A549 (cell line): ENCODE results near the gene ATP5MC3. TPM values are rescaled to one million over a fixed set of nuclear protein-coding genes. Genes with fewer than 3 reads are reported as not detected.

Experiments used
- ATAC-seq, 2 experiments: fragments of 200-7000 bp in 1 of 2; fragments of >200 bp in 1 of 2; cut with Nextera tagmentation in 1 of 2; cut with Tn5 transposase in 1 of 2; 3 replicates each; pipeline versions ENCODE4 v1.8.0 to v1.9.1; 2018 to 2020; ENCODE audit warnings: mild to moderate bottlenecking in 1 of 2, moderate library complexity in 1 of 2
- CTCF ChIA-PET: fragments of 300-600 bp; sonication (Branson Sonifier 250); formaldehyde crosslinking; extraction: SDS; loops from one replicate; lab custom pipeline; 2021; ENCODE audit warnings: antibody characterized with exemption, inconsistent platforms; lab: Yijun Ruan, JAX
- POLR2A ChIA-PET: fragments of 350-600 bp; formaldehyde crosslinking; extraction: SDS; loops from one replicate; lab custom pipeline; 2021; ENCODE audit warnings: antibody characterized with exemption, inconsistent platforms; lab: Yijun Ruan, JAX
- DNase-seq, 2 experiments: peaks; one replicate each; pipeline versions ENCODE4 v3.0.0 to v3.0.0-alpha.2; 2011 to 2016; ENCODE audit warnings: low read depth in 1 of 2, low spot score in 1 of 2
- FAIRE-seq: peaks from 2 replicates; lab custom pipeline; 2011; peaks lifted over from hg19 to GRCh38; lab: Jason Lieb, UNC
- H3K27ac ChIP-seq, 2 experiments: fragments of >200 bp; sonication (Bioruptor Twin); formaldehyde crosslinking; 3 replicates each; pipeline ENCODE4 v1.5.1; 2016 to 2017
- H3K4me1 ChIP-seq: fragments of >200 bp; sonication (Bioruptor Twin); formaldehyde crosslinking; 3 replicates; pipeline ENCODE4 v1.6.1; 2016
- H3K4me2 ChIP-seq: fragments of >200 bp; sonication (Bioruptor Twin); formaldehyde crosslinking; 3 replicates; pipeline ENCODE4 v1.6.1; 2016
- H3K4me3 ChIP-seq: fragments of >200 bp; sonication (Bioruptor Twin); formaldehyde crosslinking; 3 replicates; pipeline ENCODE4 v1.5.1; 2016
- H3K9me3 ChIP-seq: fragments of >200 bp; sonication (Bioruptor Twin); formaldehyde crosslinking; 3 replicates; pipeline ENCODE4 v1.6.1; 2016
- CHD2 ChIP-seq: fragments of 150-350 bp; IDR thresholded peaks from 2 replicates; pipeline ENCODE4 v1.6.1; 2014; ENCODE audit warnings: low read length; ENCODE audit not compliant: partially characterized antibody
- FOSL2 ChIP-seq, 2 experiments: fragments of 450-650 bp in 1 of 2; fragments of >200 bp in 1 of 2; sonication (Bioruptor Twin) in 1 of 2; formaldehyde crosslinking; IDR thresholded peaks; 2 replicates each; pipeline versions ENCODE4 v1.5.0 to v1.6.1; 2016 to 2020; ENCODE audit warnings: mild to moderate bottlenecking in 1 of 2, moderate library complexity in 1 of 2
- GATA3 ChIP-seq: IDR thresholded peaks from 2 replicates; pipeline ENCODE4 v1.6.1; 2012; ENCODE audit warnings: borderline replicate concordance
- HEYL ChIP-seq: fragments of 250-450 bp; sonication (Bioruptor Pico); IDR thresholded peaks from 2 replicates; pipeline ENCODE4 v1.8.0; 2021; ENCODE audit warnings: mild to moderate bottlenecking, moderate library complexity
- NPAS2 ChIP-seq: fragments of 250-450 bp; sonication (Bioruptor Pico); IDR thresholded peaks from 2 replicates; pipeline ENCODE4 v1.8.0; 2022; ENCODE audit warnings: mild to moderate bottlenecking, moderate library complexity, borderline replicate concordance
- POLR2A ChIP-seq: IDR thresholded peaks from 2 replicates; pipeline ENCODE4 v1.6.1; 2012; ENCODE audit warnings: mild to moderate bottlenecking, low read length
- POLR2AphosphoS2 ChIP-seq: conservative IDR thresholded peaks from 2 replicates; pipeline ENCODE4 v1.6.1; 2012; ENCODE audit warnings: low read length, improper control_type of control experiment, inconsistent platforms
- ZC3H11A ChIP-seq: fragments of 450-650 bp; IDR thresholded peaks from 2 replicates; pipeline ENCODE4 v1.6.1; 2014; ENCODE audit warnings: antibody characterized with exemption, mild to moderate bottlenecking
- ZSCAN20 ChIP-seq: fragments of 250-450 bp; sonication (Bioruptor Pico); IDR thresholded peaks from 2 replicates; pipeline ENCODE4 v1.8.0; 2022; ENCODE audit warnings: mild to moderate bottlenecking, moderate library complexity
- WGBS: methylation state at CpG from one replicate; pipeline ENCODE4 v1.1.6; 2017; ENCODE audit errors: missing lambda C conversion rate; 5-methylcytosine and 5-hydroxymethylcytosine counted together
- polyA plus RNA-seq, 4 experiments: library from polyadenylated mRNA; depleted of rRNA in 3 of 4; stranded (reverse); fragments of >200 nt; fragmentation: RNase III in 1 of 4; extraction: RNeasy Plus Mini Kit Qiagen cat#74134 plus additional on column Dnase treatment in 1 of 4; gene quantifications; 2 replicates in 3 of 4; 3 replicates in 1 of 4; pipeline ENCODE4 v1.2.3, GENCODE V29; 2011 to 2017
- small RNA-seq, 6 experiments: library from RNA; depleted of rRNA; stranded (forward); fragments of <200 nt; gene quantifications; one replicate each; pipeline ENCODE3, GENCODE V24; 2012
- TF ChIP-seq, protein P1 (sequence below): IDR thresholded peaks from 2 replicates; pipeline ENCODE4 v1.6.1; 2012
- TF ChIP-seq, protein P2 (sequence below): IDR thresholded peaks from 2 replicates; pipeline ENCODE4 v1.6.1; 2012; ENCODE audit warnings: low read depth, borderline replicate concordance
- TF ChIP-seq, protein P3 (sequence below): fragments of 250-450 bp; sonication (Bioruptor Pico); IDR thresholded peaks from 2 replicates; pipeline ENCODE4 v1.5.0; 2021; ENCODE audit warnings: mild to moderate bottlenecking, moderate library complexity, borderline replicate concordance

Gene ATP5MC3
- polyA plus RNA-seq, 2 of the 4 experiments (the other 2 are of a cell fraction): 437 to 642 TPM

GRCh38 chr2:175131252-175131651, 50.3 kb downstream of the ATP5MC3 start:
- WGBS: 72% methylated on average over 2 of the region's 2 CpGs
- ATAC-seq (no peak), DNase-seq (no peak), FAIRE-seq (no peak)
- CTCF ChIA-PET: no interaction called here
- Histone ChIP-seq H3K4me3 (no peak overlapping the region), H3K4me2 (no peak overlapping the region), H3K27ac (no peak overlapping the region)
- no peak for TF ChIP-seq ZC3H11A
- TF ChIP-seq, all 56 proteins: peak for 0
- POLR2A ChIA-PET: no interaction called here
- H3K9me3 ChIP-seq: no peaks in the 10 kb centered on the region
- H3K4me1 ChIP-seq: no peaks in the 10 kb centered on the region

DNA sequence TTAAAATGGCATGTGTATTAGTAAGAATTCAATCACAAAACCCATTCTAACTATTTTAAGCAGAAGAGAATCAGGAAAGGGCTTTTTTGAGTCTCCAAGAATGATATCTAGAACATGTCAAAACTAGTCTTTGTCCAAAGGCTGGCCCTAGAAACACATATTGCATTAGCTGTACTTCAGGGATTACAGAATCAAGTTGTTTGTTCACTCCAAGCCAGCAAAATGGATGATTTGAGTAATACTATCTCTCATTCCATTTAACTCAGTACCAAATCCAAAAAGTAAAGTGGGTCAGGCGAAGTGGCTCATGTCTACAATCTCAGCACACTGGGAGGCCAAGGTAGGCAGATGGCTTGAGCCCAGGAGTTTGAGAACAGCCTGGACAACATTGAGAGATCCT, 54.8 kb downstream of the ATP5MC3 start:
- WGBS: 100% methylated on average over 1 of the region's 1 CpG
- Histone ChIP-seq H3K9me3 (no peaks in the 10 kb centered on the region), H3K4me3 (no peak overlapping the region), H3K4me2 (no peak overlapping the region), H3K27ac (no peak overlapping the region), H3K4me1 (no peaks in the 10 kb centered on the region)
- ChIA-PET POLR2A (no interaction called here), CTCF (interaction anchor here (0.8 to 1.0 kb wide), 2 partner anchors 8 to 20 kb away, joined by 4 read pairs; no protein-coding TSS in a partner anchor)
- no peak for FAIRE-seq
- no peak for TF ChIP-seq ZSCAN20 (CRISPR knock-in tag)
- TF ChIP-seq, protein P1, sequence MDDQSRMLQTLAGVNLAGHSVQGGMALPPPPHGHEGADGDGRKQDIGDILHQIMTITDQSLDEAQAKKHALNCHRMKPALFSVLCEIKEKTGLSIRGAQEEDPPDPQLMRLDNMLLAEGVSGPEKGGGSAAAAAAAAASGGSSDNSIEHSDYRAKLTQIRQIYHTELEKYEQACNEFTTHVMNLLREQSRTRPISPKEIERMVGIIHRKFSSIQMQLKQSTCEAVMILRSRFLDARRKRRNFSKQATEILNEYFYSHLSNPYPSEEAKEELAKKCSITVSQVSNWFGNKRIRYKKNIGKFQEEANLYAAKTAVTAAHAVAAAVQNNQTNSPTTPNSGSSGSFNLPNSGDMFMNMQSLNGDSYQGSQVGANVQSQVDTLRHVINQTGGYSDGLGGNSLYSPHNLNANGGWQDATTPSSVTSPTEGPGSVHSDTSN: no peak
- no peak for TF ChIP-seq POLR2A
- no peak for TF ChIP-seq ZC3H11A
- TF ChIP-seq FOSL2 (IDR thresholded peaks at IDR 0.05): no peak
- TF ChIP-seq FOSL2 (CRISPR knock-in tag; IDR thresholded peaks at IDR 0.05): no peak
- no peak for TF ChIP-seq GATA3
- no peak for TF ChIP-seq NPAS2 (CRISPR knock-in tag)
- TF ChIP-seq POLR2AphosphoS2: no peak
- no peak for TF ChIP-seq CHD2
- TF ChIP-seq HEYL (CRISPR knock-in tag): no peak
- TF ChIP-seq, protein P2, sequence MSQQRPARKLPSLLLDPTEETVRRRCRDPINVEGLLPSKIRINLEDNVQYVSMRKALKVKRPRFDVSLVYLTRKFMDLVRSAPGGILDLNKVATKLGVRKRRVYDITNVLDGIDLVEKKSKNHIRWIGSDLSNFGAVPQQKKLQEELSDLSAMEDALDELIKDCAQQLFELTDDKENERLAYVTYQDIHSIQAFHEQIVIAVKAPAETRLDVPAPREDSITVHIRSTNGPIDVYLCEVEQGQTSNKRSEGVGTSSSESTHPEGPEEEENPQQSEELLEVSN: no peak
- TF ChIP-seq, protein P3, sequence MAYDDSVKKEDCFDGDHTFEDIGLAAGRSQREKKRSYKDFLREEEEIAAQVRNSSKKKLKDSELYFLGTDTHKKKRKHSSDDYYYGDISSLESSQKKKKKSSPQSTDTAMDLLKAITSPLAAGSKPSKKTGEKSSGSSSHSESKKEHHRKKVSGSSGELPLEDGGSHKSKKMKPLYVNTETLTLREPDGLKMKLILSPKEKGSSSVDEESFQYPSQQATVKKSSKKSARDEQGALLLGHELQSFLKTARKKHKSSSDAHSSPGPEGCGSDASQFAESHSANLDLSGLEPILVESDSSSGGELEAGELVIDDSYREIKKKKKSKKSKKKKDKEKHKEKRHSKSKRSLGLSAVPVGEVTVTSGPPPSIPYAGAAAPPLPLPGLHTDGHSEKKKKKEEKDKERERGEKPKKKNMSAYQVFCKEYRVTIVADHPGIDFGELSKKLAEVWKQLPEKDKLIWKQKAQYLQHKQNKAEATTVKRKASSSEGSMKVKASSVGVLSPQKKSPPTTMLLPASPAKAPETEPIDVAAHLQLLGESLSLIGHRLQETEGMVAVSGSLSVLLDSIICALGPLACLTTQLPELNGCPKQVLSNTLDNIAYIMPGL (CRISPR knock-in tag): no peak
- no peak for DNase-seq
- no peak for ATAC-seq

Small RNA genes within 50 kb of the gene (small RNA-seq; reads per million reads assigned to genes)
- 0 to 1.0 (median 0) reads per million in 6 experiments for gene MIR933

Other genes with a start within 250 kb of the ATP5MC3 start
- gene CHN1, start 176.3 kb downstream of the ATP5MC3 start, polyA plus RNA-seq (2011; rRNA removed): 46.6 and 49.4 TPM in 2 replicates
- 19.3 to 21.3 TPM (median 20.9 TPM) in 3 replicates for gene CHN1, start 176.3 kb downstream of the ATP5MC3 start, polyA plus RNA-seq (2017; fragmentation: RNase III; extraction: RNeasy Plus Mini Kit Qiagen cat#74134 plus additional on column Dnase treatment)
- 67.4 and 74.2 TPM in 2 replicates for gene ATF2, start 13.5 kb downstream of the ATP5MC3 start, polyA plus RNA-seq (2011; rRNA removed)
- 15.5 to 18.9 TPM (median 18.8 TPM) in 3 replicates for gene ATF2, start 13.5 kb downstream of the ATP5MC3 start, polyA plus RNA-seq (2017; fragmentation: RNase III; extraction: RNeasy Plus Mini Kit Qiagen cat#74134 plus additional on column Dnase treatment)